Stomach (tissue), 9 donors: ENCODE data around the gene PPP1R12B. TPM values are rescaled to one million over a fixed set of nuclear protein-coding genes. Genes with fewer than 3 reads are reported as not detected.
"Not testable (repeated sequence)": the region's sequence is repeated elsewhere in the genome, so short reads cannot be mapped to it uniquely, and the experiment has no call there.

ENCODE experiments used
- DNase-seq, 2 donors: peaks; one replicate each; pipeline versions ENCODE4 v3.0.0 to v3.0.0-alpha.2; 2013 to 2019
- H3K27ac ChIP-seq, 5 donors: fragments of 200-600 bp in 4 of 5; sonication (generic) in 4 of 5; one replicate each; pipeline ENCODE4 v1.5.1; 2013 to 2019; ENCODE audit warnings: mild to moderate bottlenecking in 1 of 5, moderate library complexity in 1 of 5
- H3K27me3 ChIP-seq, 3 donors: fragments of 200-600 bp; sonication (generic); one replicate each; pipeline ENCODE4 v1.5.1; 2017 to 2019; ENCODE audit warnings: mixed run types in 1 of 3
- H3K36me3 ChIP-seq, 4 donors: fragments of 200-600 bp; sonication (generic); 1 replicate in 3 of 4; 2 replicates in 1 of 4; pipeline ENCODE4 v1.5.1; 2016 to 2019
- H3K4me1 ChIP-seq, 4 donors: fragments of 200-600 bp; sonication (generic); one replicate each; pipeline ENCODE4 v1.5.1; 2016 to 2019
- H3K4me3 ChIP-seq, 4 donors: fragments of 200-600 bp; sonication (generic) in 3 of 4; one replicate each; pipeline ENCODE4 v1.5.1; 2016 to 2019; ENCODE audit warnings: mild to moderate bottlenecking in 1 of 4
- H3K9me3 ChIP-seq, 4 donors: fragments of 200-600 bp; sonication (generic); one replicate each; pipeline ENCODE4 v1.5.1; 2016 to 2019
- EP300 ChIP-seq: sonication (generic); formaldehyde crosslinking; IDR thresholded peaks from one replicate; pipeline ENCODE4 v1.6.1; 2017; ENCODE audit warnings: antibody characterized with exemption
- POLR2A ChIP-seq, 4 donors: fragments of 450-650 bp; IDR thresholded peaks; one replicate each; pipeline ENCODE4 v1.6.1; 2016; ENCODE audit warnings: antibody characterized with exemption in 4 of 4, control low read depth in 2 of 4, mild to moderate bottlenecking in 1 of 4, moderate library complexity in 1 of 4
- POLR2AphosphoS5 ChIP-seq, 3 donors: sonication (generic); formaldehyde crosslinking; IDR thresholded peaks; one replicate each; pipeline ENCODE4 v1.6.1; 2016; ENCODE audit warnings: antibody characterized with exemption in 3 of 3
- WGBS, 5 donors: extraction: QIAGEN DNeasy Blood & Tissue Kit in 3 of 5; methylation state at CpG; one replicate each; pipeline versions ENCODE4 v1.1.5 to v1.1.7; 2013 to 2018; 5-methylcytosine and 5-hydroxymethylcytosine counted together
- intact Hi-C: fragments of 100-400 bp; cut with DNase I; formaldehyde crosslinking; loops from one replicate; pipeline ENCODE4 v1.15.1; 2023; ENCODE audit warnings: low total_unique reads
- polyA plus RNA-seq, 3 donors: library from polyadenylated mRNA; stranded (reverse); fragments of 200-250 nt; gene quantifications; one replicate each; pipeline ENCODE4 v1.2.3, GENCODE V29; 2013
- total RNA-seq, 5 donors: library from RNA; depleted of rRNA; stranded (reverse); fragments of >200 nt; gene quantifications; one replicate each; pipeline versions ENCODE4 v1.1.0 to v1.2.3, GENCODE V29; 2014 to 2016
- TF ChIP-seq, protein P1 (sequence below), 7 experiments: fragments of 450-650 bp in 4 of 7; fragments of 200-600 bp in 3 of 7; sonication (generic) in 3 of 7; IDR thresholded peaks; one replicate each; pipeline ENCODE4 v1.5.1; 2016 to 2019; ENCODE audit warnings: antibody characterized with exemption in 7 of 7, control low read depth in 2 of 7, mild to moderate bottlenecking in 1 of 7
- donor health status: healthy with polysubstance abuse.
- donor health status: Bipolar disorder and iron deficiency.
- donor health status: healthy.

PPP1R12B gene
- total and polyA plus RNA-seq, 8 donors: 9.7 to 352 (median 96.0) TPM

DNA sequence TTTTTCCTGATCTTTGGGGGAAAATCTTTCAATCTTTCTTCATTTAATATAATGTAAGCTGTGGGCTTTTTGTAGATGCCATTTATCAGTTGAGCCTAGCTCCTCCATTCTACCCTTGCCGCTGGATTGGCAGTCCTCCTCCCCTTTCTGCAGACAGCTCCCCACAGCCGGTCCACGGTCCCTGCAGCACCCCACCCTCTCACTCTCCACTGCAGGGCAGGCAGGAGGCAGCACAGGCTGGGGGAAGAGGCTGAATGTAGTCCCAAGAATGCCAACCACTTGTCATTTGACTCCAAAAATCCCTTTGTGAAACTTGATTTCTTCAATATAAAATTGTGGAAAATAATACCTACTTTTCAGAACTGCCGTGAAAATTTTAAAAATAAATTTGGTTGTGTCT is 265.1 kb downstream of the PPP1R12B start:
- Histone ChIP-seq H3K27me3 (peaks cover 0 to under 1% (median 0%) of the 10 kb centered on the region in 3 donors), H3K9me3 (no peaks in the 10 kb centered on the region), H3K36me3 (no peaks in the 10 kb centered on the region), H3K4me3 (no peak overlapping the region), H3K27ac (no peak overlapping the region), H3K4me1 (peaks cover 13 to 38% (median 23%) of the 10 kb centered on the region in 4 donors)
- no peak for DNase-seq
- intact Hi-C loops: no loop called here
- TF ChIP-seq POLR2A (IDR thresholded peaks at IDR 0.05): no peak
- TF ChIP-seq, protein P1, sequence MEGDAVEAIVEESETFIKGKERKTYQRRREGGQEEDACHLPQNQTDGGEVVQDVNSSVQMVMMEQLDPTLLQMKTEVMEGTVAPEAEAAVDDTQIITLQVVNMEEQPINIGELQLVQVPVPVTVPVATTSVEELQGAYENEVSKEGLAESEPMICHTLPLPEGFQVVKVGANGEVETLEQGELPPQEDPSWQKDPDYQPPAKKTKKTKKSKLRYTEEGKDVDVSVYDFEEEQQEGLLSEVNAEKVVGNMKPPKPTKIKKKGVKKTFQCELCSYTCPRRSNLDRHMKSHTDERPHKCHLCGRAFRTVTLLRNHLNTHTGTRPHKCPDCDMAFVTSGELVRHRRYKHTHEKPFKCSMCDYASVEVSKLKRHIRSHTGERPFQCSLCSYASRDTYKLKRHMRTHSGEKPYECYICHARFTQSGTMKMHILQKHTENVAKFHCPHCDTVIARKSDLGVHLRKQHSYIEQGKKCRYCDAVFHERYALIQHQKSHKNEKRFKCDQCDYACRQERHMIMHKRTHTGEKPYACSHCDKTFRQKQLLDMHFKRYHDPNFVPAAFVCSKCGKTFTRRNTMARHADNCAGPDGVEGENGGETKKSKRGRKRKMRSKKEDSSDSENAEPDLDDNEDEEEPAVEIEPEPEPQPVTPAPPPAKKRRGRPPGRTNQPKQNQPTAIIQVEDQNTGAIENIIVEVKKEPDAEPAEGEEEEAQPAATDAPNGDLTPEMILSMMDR (IDR thresholded peaks at IDR 0.05): no peak
- TF ChIP-seq EP300: no peak
- no peak for TF ChIP-seq POLR2AphosphoS5 (IDR thresholded peaks at IDR 0.05)
- 85 to 96% (median 94%) methylated on average over 4 of the region's 4 CpGs for WGBS, 5 donors

DNA sequence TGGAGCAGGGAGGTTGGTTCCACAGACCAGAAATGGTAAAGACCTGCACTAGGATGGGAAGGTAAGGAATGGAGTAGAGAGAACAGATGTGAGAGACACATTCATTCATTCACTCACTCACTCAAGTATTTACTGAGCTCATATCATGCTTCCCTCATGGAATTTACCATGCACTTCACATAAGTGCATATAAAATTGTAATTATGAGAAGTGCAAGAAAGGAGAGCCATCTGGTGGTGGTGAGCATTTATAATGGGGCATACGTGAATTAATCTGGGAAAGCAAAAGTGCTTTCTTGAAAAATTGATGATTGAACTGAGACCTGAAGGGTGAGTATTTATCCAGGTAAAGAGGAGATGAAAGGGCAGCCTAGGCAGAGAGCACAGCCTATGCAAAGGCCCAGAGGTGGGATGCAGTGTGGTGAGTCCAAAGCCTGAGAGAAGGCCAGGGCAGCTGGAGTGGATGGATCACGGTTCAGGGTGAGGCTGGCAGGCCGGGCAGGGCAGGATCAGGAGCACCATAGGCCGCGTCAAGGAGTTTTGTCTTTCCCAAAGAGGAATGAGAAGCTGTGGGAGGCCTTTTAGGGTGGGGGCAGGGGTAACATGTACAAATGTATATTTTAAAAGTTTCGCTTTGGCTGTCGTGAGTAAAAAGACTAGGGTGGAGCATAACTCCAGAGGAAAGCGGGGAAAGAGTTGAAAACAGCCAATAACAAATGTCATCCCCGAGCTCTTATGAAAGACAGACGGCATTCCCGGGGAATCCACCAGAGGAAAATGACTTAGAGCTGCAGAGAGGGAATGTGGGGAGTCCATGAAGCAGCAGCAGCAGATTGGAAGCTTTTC is 266.1 kb downstream of the PPP1R12B start:
- intact Hi-C loops: not testable (repeated sequence)
- WGBS, 5 donors: 70 to 82% (median 73%) methylated on average over 11 of the region's 11 CpGs

DNA sequence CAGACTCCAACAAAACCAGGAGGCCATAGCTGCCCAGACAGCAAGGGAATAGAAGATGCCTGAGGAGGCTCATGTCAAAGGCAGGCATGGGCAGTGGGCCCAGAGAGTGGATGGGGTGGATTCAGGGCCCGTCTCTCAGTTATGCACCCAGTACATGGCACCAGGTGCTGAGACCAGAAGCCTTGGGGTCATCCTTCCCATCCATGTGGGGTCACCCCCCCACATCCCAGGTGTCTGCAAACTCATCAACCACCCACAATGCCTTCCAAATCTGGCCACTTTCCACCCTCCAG is 266.7 kb downstream of the PPP1R12B start:
- H3K9me3 ChIP-seq, intact Hi-C loops, H3K36me3 ChIP-seq, H3K4me3 ChIP-seq: not testable (repeated sequence)
- 71 to 100% (median 72%) methylated on average over 1 of the region's 1 CpG for WGBS, 5 donors
- DNase-seq: peak in 1 of 2 donors; percentile 46
- Histone ChIP-seq H3K27me3 (peaks cover 0 to 10% (median 0%) of the 10 kb centered on the region in 3 donors), H3K27ac (peak overlapping the region in 3 of 5 donors; percentile 10 to 62 (median 47)), H3K4me1 (peaks cover 21 to 50% (median 33%) of the 10 kb centered on the region in 4 donors)

More for the DNA sequence above, 266.1 kb downstream of the PPP1R12B start:
- not testable (repeated sequence) for H3K9me3 ChIP-seq, H3K4me3 ChIP-seq, H3K36me3 ChIP-seq
- Histone ChIP-seq H3K27ac (peak overlapping the region in 3 of 5 donors; percentile 5 to 62 (median 10)), H3K27me3 (peaks cover 0 to 10% (median 0%) of the 10 kb centered on the region in 3 donors), H3K4me1 (peaks cover 21 to 48% (median 31%) of the 10 kb centered on the region in 4 donors)
- DNase-seq: peak in 1 of 2 donors; percentile 58

DNA sequence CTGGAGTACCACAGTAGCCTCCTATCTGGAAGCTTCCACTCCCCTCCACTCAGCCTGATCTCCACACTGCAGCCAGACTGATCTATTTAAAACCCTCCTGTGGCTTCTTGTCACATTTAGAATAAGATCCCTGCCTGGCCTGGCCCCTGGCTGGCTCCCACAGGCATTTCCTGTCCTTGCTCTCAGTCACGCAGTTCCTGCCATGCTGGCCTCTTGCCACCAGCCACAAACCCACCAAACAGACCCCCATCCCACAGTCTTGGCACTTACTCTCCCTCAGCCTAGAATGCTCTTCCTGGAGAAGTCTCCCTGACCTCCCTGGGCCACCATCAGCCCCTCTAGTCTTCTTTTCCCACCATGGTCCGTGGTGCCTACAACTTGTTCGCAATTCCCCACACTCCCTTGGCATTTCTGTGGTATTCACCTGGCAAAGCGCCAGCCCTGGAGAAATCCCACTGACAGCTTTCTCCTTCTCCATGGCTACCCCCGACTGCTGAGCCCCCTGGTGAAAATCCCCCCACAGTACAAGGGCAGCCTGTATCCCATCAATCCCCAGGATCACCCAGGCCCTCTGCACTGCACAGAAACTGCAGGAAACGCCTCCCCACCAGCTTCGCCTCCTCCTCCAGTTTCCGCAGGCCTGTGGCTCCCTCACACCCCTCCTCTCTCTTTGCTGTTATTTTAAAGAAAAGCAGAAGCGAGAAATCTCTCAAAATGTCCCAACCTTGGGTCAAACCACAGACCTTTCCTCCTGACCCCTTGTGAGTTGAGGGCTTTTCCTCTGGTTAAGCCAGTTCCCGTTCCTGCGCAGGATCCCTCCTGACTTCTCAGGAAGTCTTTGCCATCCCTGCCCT is 267.2 kb downstream of the PPP1R12B start:
- TF ChIP-seq POLR2A (IDR thresholded peaks at IDR 0.05): no peak
- TF ChIP-seq, protein P1 (IDR thresholded peaks at IDR 0.05): no peak
- no peak for TF ChIP-seq EP300
- no peak for TF ChIP-seq POLR2AphosphoS5 (IDR thresholded peaks at IDR 0.05)
- WGBS, 5 donors: 41 to 57% (median 52%) methylated on average over 11 of the region's 11 CpGs
- Histone ChIP-seq H3K27ac (peak overlapping the region in 3 of 5 donors; percentile 10 to 62 (median 47)), H3K36me3 (no peaks in the 10 kb centered on the region), H3K27me3 (peaks cover 0 to 10% (median 0%) of the 10 kb centered on the region in 3 donors), H3K9me3 (no peaks in the 10 kb centered on the region), H3K4me3 (no peak overlapping the region), H3K4me1 (peaks cover 21 to 50% (median 33%) of the 10 kb centered on the region in 4 donors)
- peak in 1 of 2 donors; percentile 65 for DNase-seq
- intact Hi-C loops: no loop called here

DNA sequence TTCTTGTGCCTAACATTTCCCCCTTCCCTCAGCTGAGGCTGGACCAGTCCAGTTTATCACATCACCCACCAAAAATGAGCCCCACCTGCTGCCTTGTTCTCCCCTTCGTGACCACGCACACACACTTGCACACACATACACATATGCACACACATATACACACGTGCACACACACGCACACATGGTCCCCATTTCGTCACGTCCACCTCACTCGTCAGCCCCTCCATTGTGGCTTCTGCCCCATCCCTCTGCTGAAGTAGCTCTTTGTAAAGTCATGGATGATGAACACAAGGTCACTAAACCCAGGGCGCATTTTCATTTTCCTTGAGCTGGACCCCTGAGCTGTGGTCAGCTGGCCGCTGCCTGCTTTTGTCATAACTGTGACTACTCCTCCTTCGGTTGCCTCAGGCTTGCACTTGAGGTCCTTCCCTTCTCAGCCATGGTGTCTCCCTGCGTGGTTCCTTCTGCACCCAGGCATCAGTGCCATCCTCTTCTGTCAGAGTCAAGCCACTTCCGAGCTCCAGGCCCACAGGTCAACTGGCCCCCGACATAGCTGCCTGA is 267.9 kb downstream of the PPP1R12B start:
- Histone ChIP-seq H3K4me1 (peaks cover 21 to 50% (median 33%) of the 10 kb centered on the region in 4 donors), H3K9me3 (no peaks in the 10 kb centered on the region), H3K36me3 (no peaks in the 10 kb centered on the region), H3K27me3 (peaks cover 0 to 10% (median 0%) of the 10 kb centered on the region in 3 donors), H3K27ac (no peak overlapping the region), H3K4me3 (no peak overlapping the region)
- 84 to 93% (median 89%) methylated on average over 13 of the region's 13 CpGs for WGBS, 5 donors
- intact Hi-C loops: no loop called here
- TF ChIP-seq, protein P1 (IDR thresholded peaks at IDR 0.05): no peak
- TF ChIP-seq POLR2A (IDR thresholded peaks at IDR 0.05): no peak
- TF ChIP-seq EP300: no peak
- TF ChIP-seq POLR2AphosphoS5 (IDR thresholded peaks at IDR 0.05): no peak
- no peak for DNase-seq

DNA sequence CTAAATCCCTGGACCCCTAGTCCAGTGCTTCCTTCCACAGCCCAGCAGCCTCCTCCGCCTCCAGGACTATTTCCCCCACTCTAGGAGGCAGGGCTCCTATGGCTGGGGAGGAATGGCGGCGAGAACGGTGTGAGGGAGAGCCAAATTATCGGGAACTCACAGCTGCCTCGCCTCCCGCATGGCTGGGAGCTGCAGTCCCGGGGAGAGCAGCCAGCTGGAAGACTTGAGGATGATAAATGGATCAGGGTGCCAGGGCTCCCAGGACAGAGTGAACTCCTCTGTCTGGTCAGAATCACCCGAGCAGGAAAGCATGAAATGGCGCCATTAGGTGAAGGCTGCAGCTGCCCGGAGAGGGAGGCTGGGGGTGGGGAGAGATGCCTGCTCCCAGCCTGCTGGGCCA is 270.5 kb downstream of the PPP1R12B start:
- peak in 1 of 2 donors; percentile 58 for DNase-seq
- H3K36me3 ChIP-seq, H3K9me3 ChIP-seq, H3K4me3 ChIP-seq, intact Hi-C loops: not testable (repeated sequence)
- WGBS, 5 donors: 60 to 78% (median 64%) methylated on average over 11 of the region's 11 CpGs
- Histone ChIP-seq H3K27ac (peak overlapping the region in 1 of 5 donors; percentile 29), H3K4me1 (peaks cover 21 to 63% (median 38%) of the 10 kb centered on the region in 4 donors), H3K27me3 (peaks cover 0 to 19% (median 0%) of the 10 kb centered on the region in 3 donors)
